Hematopoietic multipotent progenitor cell treated with erythropoietin and hydrocortisone succinate and interleukin-3 and kit ligand, for 8 days (in vitro differentiated cells): ENCODE measurements around the gene CAMTA1.
A peak's percentile ranks its signal among the peaks of the same experiment; 100 is the strongest.

Experiments used
- DNase-seq: peaks from one replicate; pipeline ENCODE4 v3.0.0-alpha.2; 2015

The CAMTA1 gene

GRCh38 chr1:6885426-6885825 is 100.2 kb downstream of the CAMTA1 start:
- DNase-seq = no peak

GRCh38 chr1:6886523-6886922 is 101.3 kb downstream of the CAMTA1 start:
- DNase-seq = no peak

GRCh38 chr1:6888268-6888667 is 103.0 kb downstream of the CAMTA1 start:
- no peak for DNase-seq

- DNase-seq = no peak
These were observed 103.6 kb downstream of the CAMTA1 start for GRCh38 chr1:6888870-6889269.

GRCh38 chr1:6889875-6890480 is 104.7 kb downstream of the CAMTA1 start:
- peak; percentile 66 for DNase-seq

GRCh38 chr1:6890686-6891085 is 105.4 kb downstream of the CAMTA1 start:
- DNase-seq = no peak

- DNase-seq = no peak
These were observed 106.7 kb downstream of the CAMTA1 start for GRCh38 chr1:6891781-6892579.

- DNase-seq = no peak
These were observed 108.1 kb downstream of the CAMTA1 start for GRCh38 chr1:6893388-6893787.

- no peak for DNase-seq
These were observed 111.9 kb downstream of the CAMTA1 start for GRCh38 chr1:6897138-6897537.

- DNase-seq = no peak
These were observed 113.8 kb downstream of the CAMTA1 start for GRCh38 chr1:6898974-6899539.

GRCh38 chr1:6899621-6900020 is 114.4 kb downstream of the CAMTA1 start:
- no peak for DNase-seq

- DNase-seq = no peak
These were observed 116.9 kb downstream of the CAMTA1 start for GRCh38 chr1:6902153-6902552.

GRCh38 chr1:6904476-6905170 is 119.4 kb downstream of the CAMTA1 start:
- DNase-seq = no peak

- no peak for DNase-seq
These were observed 120.1 kb downstream of the CAMTA1 start for GRCh38 chr1:6905331-6905730.

GRCh38 chr1:6905790-6906189 is 120.5 kb downstream of the CAMTA1 start:
- DNase-seq = no peak

GRCh38 chr1:6906783-6907182 is 121.5 kb downstream of the CAMTA1 start:
- DNase-seq = no peak

- DNase-seq = no peak
These were observed 121.9 kb downstream of the CAMTA1 start for GRCh38 chr1:6907201-6907600.

GRCh38 chr1:6907676-6908434 is 122.6 kb downstream of the CAMTA1 start:
- no peak for DNase-seq

- DNase-seq = no peak
These were observed 124.1 kb downstream of the CAMTA1 start for GRCh38 chr1:6909401-6909800.

GRCh38 chr1:6909857-6910256 is 124.6 kb downstream of the CAMTA1 start:
- no peak for DNase-seq

GRCh38 chr1:6911021-6911941 is 126.0 kb downstream of the CAMTA1 start:
- no peak for DNase-seq

- DNase-seq = no peak
These were observed 126.7 kb downstream of the CAMTA1 start for GRCh38 chr1:6911974-6912373.
